Muscle of leg (tissue), 11 donors: ENCODE results near the gene GLMP. TPM values are rescaled to one million over a fixed set of nuclear protein-coding genes. Genes with fewer than 3 reads are reported as not detected.

Source experiments
- DNase-seq: peaks from one replicate; pipeline ENCODE4 v3.0.0; 2013
- H3K27ac ChIP-seq: one replicate; pipeline ENCODE4 v1.5.1; 2013; ENCODE audit warnings: mild to moderate bottlenecking, low read length, control low read depth
- H3K27me3 ChIP-seq: one replicate; pipeline ENCODE4 v1.6.1; 2013; ENCODE audit warnings: low read length; ENCODE audit not compliant: control insufficient read depth, insufficient read depth
- H3K36me3 ChIP-seq: one replicate; pipeline ENCODE4 v1.6.1; 2013; ENCODE audit warnings: low read length; ENCODE audit not compliant: control insufficient read depth, insufficient read depth
- H3K4me1 ChIP-seq: one replicate; pipeline ENCODE4 v1.6.1; 2013; ENCODE audit warnings: low read length; ENCODE audit not compliant: control insufficient read depth, insufficient read depth
- H3K4me3 ChIP-seq: one replicate; pipeline ENCODE4 v1.5.1; 2013; ENCODE audit warnings: low read length, control low read depth
- H3K9me3 ChIP-seq: replicated peaks from 2 replicates; pipeline ENCODE4 v1.6.1; 2013; ENCODE audit warnings: low read depth, low read length; ENCODE audit not compliant: control insufficient read depth
- WGBS: methylation state at CpG from one replicate; pipeline ENCODE4 v1.1.5; 2013; ENCODE audit warnings: missing lambda C conversion rate; ENCODE audit not compliant: insufficient coverage; 5-methylcytosine and 5-hydroxymethylcytosine counted together
- polyA plus RNA-seq, 8 donors: library from polyadenylated mRNA; unstranded; fragments of 120-200 nt; gene quantifications; one replicate each; pipeline versions ENCODE4 v1.2.1 to v1.2.3, GENCODE V29; 2013; ENCODE audit warnings: inconsistent platforms in 1 of 8, low replicate concordance in 1 of 8; ENCODE audit not compliant: insufficient read length in 8 of 8, insufficient read depth in 1 of 8
- total RNA-seq: library from RNA; stranded (reverse); fragments of 120-200 nt; gene quantifications from one replicate; pipeline ENCODE4 v1.2.4, GENCODE V29; 2013

The GLMP gene
- total and polyA plus RNA-seq, 9 donors = 17.7 to 29.1 (median 24.3) TPM

DNA sequence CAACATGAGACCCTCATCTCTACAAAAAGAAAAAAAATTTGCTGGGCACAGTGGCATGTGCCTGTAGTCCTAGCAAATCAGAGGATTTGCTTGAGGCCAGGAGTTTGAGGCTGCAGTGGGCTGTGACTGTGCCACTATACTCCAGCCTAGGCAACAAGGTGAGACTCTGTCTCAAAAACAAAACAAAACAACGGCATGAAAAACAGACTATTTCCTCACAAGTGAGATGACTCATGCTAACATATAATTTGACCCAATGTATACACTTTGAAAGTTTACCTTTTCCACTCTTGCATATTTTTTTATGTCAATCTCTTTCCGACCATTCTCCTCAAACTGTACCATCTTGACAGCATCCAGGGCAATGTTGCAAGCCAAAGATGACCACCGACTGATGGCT is 25.1 kb upstream of the GLMP start:
- Histone ChIP-seq H3K9me3 (no peaks in the 10 kb centered on the region), H3K4me3 (no peak overlapping the region), H3K27me3 (no peaks in the 10 kb centered on the region), H3K36me3 (peaks cover 82% of the 10 kb centered on the region), H3K27ac (no peak overlapping the region), H3K4me1 (no peaks in the 10 kb centered on the region)
- DNase-seq = no peak
- WGBS = 100% methylated on average over 1 of the region's 3 CpGs

DNA sequence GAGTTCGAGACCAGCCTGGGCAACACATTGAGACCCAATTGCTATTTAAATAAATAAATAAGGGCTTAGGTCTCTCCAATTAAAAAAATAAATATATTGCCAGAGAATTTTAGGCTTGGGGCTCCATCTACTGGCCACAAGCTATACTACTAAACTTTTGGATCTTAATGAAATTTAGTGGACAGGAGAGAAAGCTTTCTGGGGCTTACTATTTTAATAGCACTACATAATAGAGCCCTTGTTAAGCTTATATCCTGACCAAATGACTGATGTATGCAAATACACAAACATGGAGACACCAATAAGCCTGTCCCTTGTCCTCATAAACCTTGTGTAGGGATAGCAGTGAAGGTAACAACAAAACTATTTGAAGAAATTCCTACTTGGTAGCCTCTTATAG is 24.2 kb upstream of the GLMP start:
- H3K4me1 ChIP-seq = no peaks in the 10 kb centered on the region

DNA sequence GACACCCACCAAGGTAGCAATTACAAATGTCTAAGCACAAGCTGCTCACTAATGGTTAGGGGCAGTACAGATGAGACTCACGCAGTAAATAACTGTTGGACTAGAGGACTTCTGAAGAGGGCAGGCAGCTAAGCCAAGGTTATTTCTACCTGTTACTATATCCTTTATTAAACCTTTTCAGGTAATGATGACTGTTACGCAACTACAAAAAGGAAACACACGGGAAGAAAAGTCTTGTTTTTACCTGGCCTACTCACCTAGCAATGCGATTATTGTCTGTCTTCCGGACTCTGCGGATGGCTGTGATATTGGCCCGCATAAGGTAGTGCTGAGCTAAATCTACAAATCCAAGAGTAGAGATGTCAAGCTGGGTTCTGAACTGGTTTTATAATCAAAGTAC is 21.4 kb upstream of the GLMP start:
- 92% methylated on average over 2 of the region's 7 CpGs for WGBS
- Histone ChIP-seq H3K4me3 (no peak overlapping the region), H3K27ac (no peak overlapping the region), H3K36me3 (peaks cover 84% of the 10 kb centered on the region), H3K9me3 (no peaks in the 10 kb centered on the region), H3K27me3 (no peaks in the 10 kb centered on the region), H3K4me1 (no peaks in the 10 kb centered on the region)
- DNase-seq = no peak

More for the DNA sequence above, 24.2 kb upstream of the GLMP start:
- Histone ChIP-seq H3K36me3 (peaks cover 82% of the 10 kb centered on the region), H3K4me3 (no peak overlapping the region), H3K9me3 (no peaks in the 10 kb centered on the region), H3K27ac (no peak overlapping the region), H3K27me3 (no peaks in the 10 kb centered on the region)
- WGBS = no CpG with 5 or more reads among the region's 1 CpG
- DNase-seq = peak; percentile 21

DNA sequence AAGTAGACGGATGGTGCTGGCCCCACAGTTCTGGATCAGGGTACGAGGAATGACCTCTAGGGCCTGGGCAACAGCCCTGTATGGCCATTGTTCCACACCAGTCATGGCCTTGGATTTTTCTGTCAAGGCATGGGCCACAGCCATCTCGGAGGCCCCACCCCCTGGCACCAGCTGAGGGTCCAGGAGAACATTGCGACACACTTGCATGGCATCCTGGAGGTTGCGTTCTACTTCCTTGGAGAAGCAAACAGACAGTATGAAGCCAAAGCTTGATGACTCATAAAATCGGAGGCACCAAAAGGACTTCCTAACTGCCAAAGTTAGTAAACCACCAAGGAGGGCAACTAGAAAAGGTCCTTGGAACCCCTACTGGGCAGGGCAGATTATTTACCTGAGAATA is 15.5 kb upstream of the GLMP start:
- peaks cover 70% of the 10 kb centered on the region for H3K36me3 ChIP-seq
- H3K9me3 ChIP-seq = no peaks in the 10 kb centered on the region
- no peak for DNase-seq
- no peak overlapping the region for H3K4me3 ChIP-seq
- H3K27ac ChIP-seq = no peak overlapping the region
- no peaks in the 10 kb centered on the region for H3K4me1 ChIP-seq
- H3K27me3 ChIP-seq = no peaks in the 10 kb centered on the region
- WGBS = 92% methylated on average over 6 of the region's 6 CpGs

DNA sequence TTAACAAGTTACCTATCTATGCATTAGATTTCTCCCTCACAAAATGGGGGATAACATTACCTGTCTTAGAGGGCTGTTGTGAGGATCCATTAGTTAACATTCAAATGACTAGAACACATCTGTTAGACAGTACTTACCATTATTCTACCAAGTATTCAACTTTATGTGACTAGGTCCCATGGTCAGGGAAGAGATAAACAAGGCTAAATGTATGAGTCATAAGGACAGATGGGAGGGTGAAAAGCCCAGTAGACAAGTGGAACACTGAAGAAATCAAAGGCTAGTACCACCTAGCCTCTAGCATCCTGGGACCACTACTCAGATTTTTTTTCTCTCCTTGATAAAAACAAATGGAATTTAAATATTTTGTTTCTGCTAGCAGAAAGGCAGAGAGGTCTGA is 12.6 kb upstream of the GLMP start:
- H3K27me3 ChIP-seq = no peaks in the 10 kb centered on the region
- H3K36me3 ChIP-seq = peaks cover 56% of the 10 kb centered on the region
- H3K4me3 ChIP-seq = no peak overlapping the region
- H3K4me1 ChIP-seq = no peaks in the 10 kb centered on the region
- H3K27ac ChIP-seq = no peak overlapping the region
- H3K9me3 ChIP-seq = no peaks in the 10 kb centered on the region
- no peak for DNase-seq

DNA sequence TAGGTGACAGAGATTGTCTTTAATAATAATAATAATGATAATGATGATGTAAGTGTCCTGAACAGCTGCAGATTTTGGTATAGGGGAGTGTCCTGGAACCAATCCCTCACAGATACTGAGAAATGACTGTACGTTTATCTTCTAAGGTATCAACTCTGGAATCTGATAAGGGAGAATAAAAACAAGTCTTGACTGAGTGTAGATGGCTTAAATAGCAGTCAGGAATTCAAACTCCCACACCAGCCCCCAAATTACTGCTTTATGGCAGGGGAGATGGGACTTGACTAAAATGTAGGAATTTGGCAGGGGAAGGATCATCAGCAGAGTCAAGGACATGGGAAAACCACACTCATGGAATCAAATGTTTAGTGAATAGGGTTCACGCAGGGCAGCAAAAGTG is 9.7 kb upstream of the GLMP start:
- H3K36me3 ChIP-seq = peaks cover 31% of the 10 kb centered on the region
- no peaks in the 10 kb centered on the region for H3K4me1 ChIP-seq
- no peak for DNase-seq
- no peaks in the 10 kb centered on the region for H3K9me3 ChIP-seq
- H3K27me3 ChIP-seq = no peaks in the 10 kb centered on the region
- WGBS = 100% methylated on average over 1 of the region's 2 CpGs
- H3K27ac ChIP-seq = no peak overlapping the region
- H3K4me3 ChIP-seq = no peak overlapping the region

DNA sequence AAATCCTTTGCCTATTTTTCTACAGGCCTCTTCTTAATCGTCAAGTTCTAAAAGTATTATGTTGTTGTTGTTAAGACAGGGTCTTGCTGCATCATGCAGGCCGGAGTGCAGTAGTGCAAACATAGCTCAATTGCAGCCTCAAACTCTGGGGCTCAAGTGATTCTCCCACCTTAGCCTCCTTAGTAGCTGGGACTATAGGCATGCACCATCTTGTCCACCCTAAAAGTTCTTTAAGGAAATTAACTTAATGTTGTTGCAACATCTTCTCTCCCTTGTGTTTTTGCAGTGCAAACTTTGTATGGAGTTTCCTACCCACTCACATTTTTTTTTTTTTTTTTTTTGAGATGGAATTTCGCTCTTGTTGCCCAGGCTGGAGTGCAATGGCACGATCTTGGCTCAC is 7.8 kb upstream of the GLMP start:
- DNase-seq = no peak
- no peaks in the 10 kb centered on the region for H3K27me3 ChIP-seq
- H3K27ac ChIP-seq = no peak overlapping the region
- H3K36me3 ChIP-seq = peaks cover 13% of the 10 kb centered on the region
- no peaks in the 10 kb centered on the region for H3K9me3 ChIP-seq
- no peaks in the 10 kb centered on the region for H3K4me1 ChIP-seq
- WGBS = no CpG with 5 or more reads among the region's 4 CpGs
- H3K4me3 ChIP-seq = no peak overlapping the region

DNA sequence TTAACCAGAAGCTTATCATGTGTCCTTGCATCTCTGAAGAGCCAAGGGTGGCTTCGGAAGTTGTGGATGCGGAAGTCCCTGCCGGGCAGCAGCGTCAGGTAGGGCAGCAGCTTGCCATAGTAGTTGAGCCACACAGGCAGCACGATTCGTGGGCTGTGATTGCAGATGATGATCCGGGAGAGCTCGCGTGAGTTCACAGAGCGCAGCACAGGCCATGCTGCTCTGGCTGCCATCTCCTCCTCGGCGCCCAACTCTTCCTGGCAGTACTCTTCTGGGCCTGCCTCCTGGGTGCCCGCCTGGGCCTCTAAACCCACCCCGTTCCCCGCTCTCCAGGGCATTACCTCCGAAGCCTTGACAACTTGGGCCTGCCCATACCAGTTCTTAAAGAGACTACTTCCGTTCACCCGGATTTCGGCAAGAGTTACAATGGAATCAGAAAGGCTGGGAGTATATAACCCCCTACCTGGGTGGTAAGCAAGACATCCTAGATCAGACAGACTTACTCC is 3.4 kb upstream of the GLMP start, which contains the start of gene VHLL:
TSS of gene VHLL (minus strand) at position 456 of the 506 bp plus-strand sequence. CDS start at position 338, 118 bp downstream.
- Histone ChIP-seq H3K4me1 (peaks cover 9% of the 10 kb centered on the region), H3K27me3 (no peaks in the 10 kb centered on the region), H3K4me3 (no peak within 1 kb of the TSS), H3K27ac (no peak within 1 kb of the TSS), H3K36me3 (peaks cover 3% of the 10 kb centered on the region), H3K9me3 (no peaks in the 10 kb centered on the region)
- 87% methylated on average over 16 of the region's 19 CpGs for WGBS
- DNase-seq = no peak

DNA sequence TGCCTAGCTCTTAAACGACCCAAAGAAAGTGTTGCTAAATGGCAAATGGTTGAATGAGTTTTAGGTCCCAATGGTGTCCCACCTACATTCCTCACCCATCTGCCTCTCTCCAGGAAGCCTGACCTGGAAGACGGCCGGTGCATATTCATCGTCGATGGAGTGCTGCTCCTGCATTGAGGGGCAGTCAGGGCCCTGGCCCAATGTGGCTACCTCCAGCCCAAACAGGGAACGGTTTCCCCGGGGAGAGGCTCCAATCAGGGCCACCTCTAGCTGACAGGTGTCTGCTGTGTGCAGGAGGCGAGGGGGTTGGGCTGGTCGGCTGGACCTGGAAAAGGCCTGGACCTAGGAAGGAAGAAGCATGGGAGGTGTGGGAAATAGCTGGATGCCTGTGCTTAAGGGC is 1.6 kb downstream of the GLMP start:
- Histone ChIP-seq H3K4me1 (peaks cover 17% of the 10 kb centered on the region), H3K9me3 (no peaks in the 10 kb centered on the region)

DNA sequence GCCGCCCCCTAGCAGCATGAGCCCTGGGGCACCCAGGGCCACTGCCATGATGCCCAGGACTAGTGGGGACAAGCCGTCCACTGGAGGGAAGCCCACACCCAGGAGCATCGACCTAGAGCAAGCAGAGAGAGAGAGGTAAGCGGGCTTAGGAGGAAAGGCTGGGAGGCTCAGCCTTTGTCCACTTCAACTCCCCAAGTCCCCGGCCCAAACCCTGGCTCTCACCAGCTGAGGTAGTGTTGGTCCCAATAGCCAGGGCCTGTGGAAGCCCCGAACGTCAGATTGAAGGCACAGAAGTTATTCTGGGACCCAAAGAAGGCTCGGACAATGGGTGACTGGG is 2.4 kb downstream of the GLMP start:
- Histone ChIP-seq H3K27me3 (no peaks in the 10 kb centered on the region), H3K36me3 (peaks cover 11% of the 10 kb centered on the region), H3K4me3 (no peak overlapping the region), H3K9me3 (no peaks in the 10 kb centered on the region), H3K4me1 (peaks cover 17% of the 10 kb centered on the region), H3K27ac (no peak overlapping the region)
- WGBS = 93% methylated on average over 5 of the region's 8 CpGs
- DNase-seq = no peak

More for the DNA sequence above, 1.6 kb downstream of the GLMP start:
- WGBS = 88% methylated on average over 6 of the region's 9 CpGs
- H3K4me3 ChIP-seq = no peak overlapping the region
- H3K27ac ChIP-seq = no peak overlapping the region
- H3K36me3 ChIP-seq = peaks cover 7% of the 10 kb centered on the region
- DNase-seq = no peak
- H3K27me3 ChIP-seq = no peaks in the 10 kb centered on the region
